HG03095 (cell line): ENCODE data around the gene TSC22D3.

Source experiments
- ATAC-seq: cut with Tn5 transposase; IDR thresholded peaks from one replicate; pipeline ENCODE4 v1.9.1; 2021; ENCODE audit warnings: moderate library complexity; ENCODE audit not compliant: unreplicated experiment

Gene TSC22D3

DNA sequence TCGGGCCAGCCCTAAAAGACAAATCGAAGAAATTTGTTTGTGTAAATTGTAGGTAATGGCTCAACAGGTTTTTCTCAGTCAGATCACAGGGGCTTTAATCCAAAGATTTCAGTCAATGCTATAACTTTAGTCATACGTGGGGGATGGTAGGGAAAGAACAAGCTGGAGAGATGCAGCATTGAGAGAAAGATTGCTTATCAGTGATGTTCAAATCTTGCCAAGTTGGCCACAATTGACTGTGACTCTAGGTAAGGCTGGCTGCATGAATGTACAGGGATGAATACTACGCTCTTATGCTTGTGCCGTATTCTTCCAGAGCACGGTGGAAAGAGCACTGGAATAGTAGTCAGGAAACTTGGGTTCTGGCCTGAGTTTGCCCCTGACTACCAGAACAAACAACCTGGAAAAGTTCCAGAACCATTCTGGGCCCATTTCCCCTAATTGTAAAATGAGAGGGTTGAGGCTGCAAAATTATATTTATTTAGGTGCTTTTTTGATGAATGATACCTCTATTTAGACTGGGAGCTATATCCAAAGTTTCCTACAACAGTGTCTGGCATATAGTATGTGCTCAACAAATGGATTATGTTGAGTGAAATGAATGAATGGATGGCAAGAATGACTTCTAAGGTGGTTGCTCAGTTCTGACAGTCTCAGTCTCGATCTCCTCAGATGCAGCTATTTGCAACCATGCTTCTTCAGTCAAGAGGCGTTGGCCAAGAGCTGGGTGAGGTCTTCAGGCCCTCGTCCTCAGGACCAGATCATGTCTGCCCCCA lies 44.4 kb downstream of the TSC22D3 start:
- no peak for ATAC-seq

DNA sequence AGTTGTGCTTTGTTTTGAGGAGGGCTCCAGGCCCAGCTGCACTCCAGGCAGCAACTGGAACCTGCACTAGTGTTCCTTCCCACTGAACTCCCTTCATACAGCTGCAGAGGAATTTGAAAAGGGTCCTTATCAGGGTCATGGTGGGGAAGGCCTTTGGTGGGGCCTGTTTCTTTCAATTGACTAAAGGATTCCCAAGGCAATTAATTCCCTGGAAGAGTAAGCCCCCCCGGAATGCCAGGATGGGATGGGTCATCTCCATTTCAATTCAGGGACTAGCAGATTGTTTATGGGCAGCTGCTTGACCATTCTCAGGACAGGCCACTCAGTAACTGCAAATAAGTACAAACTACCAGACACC lies 45.3 kb downstream of the TSC22D3 start:
- no peak for ATAC-seq

- ATAC-seq: peak; percentile 78
Measured at GRCh38 chrX:107729558-107730297, 45.9 kb downstream of the TSC22D3 start.

- ATAC-seq: no peak
Measured at GRCh38 chrX:107728371-107729099, 47.1 kb downstream of the TSC22D3 start.

- ATAC-seq: no peak
Measured at GRCh38 chrX:107726816-107727534, 48.6 kb downstream of the TSC22D3 start.

DNA sequence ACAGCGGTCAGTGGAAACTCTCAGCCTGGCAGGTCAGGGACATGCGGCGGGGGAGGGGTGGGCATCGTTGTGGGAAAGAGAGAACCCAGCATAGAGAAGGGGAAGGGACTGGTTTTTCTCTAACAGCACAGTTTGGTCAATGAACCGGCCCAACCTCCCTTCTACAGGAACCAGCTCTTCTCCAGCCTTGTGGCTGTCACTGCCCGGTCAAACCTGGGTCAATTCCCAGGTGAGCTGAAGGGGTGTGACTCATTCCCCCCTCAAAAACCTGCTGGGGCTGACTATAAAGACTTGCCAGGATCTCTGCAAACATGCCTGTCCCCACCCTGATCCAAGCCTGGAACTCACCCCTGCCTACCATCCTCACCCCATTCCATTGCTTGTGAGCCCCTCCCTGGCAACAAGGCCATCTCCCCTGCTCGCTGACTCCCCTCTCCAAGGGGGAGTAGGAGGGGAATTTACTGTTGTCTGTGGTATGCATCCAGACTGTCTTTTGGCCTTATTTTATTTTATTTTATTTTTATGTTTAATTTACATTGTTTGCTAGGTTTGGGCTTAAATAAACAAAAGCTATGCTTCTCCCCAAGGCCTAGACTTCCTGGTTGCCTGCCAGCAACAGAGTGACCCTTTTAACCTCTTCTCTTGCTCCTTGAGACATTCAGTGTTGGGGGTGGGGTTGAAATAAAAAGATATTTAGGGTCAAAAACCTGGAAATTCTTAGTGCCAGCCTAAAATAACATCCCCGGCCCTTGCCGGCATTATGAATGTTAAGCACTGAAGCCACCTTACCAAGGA lies 49.6 kb downstream of the TSC22D3 start:
- no peak for ATAC-seq

DNA sequence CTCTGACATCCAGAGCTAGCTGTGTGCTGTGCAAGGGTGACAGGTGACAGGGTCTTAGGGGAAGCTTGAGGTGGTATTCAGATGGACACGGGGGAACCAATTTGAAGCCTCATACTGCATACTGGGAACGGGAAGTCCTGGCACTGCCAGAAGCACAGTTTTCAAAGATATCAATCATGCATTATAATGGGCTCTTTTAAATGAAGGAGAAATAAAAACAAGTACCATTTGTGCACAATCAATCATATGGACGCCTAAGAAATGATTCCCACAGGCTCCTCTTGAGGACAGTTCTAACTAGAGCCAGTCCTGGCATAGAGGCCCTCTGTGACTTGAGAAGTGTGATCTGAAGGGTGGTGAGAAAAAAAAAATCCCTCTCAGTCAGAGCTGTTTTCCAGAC lies 50.9 kb downstream of the TSC22D3 start:
- no peak for ATAC-seq

- no peak for ATAC-seq
Measured at GRCh38 chrX:107723511-107723910, 52.1 kb downstream of the TSC22D3 start.

DNA sequence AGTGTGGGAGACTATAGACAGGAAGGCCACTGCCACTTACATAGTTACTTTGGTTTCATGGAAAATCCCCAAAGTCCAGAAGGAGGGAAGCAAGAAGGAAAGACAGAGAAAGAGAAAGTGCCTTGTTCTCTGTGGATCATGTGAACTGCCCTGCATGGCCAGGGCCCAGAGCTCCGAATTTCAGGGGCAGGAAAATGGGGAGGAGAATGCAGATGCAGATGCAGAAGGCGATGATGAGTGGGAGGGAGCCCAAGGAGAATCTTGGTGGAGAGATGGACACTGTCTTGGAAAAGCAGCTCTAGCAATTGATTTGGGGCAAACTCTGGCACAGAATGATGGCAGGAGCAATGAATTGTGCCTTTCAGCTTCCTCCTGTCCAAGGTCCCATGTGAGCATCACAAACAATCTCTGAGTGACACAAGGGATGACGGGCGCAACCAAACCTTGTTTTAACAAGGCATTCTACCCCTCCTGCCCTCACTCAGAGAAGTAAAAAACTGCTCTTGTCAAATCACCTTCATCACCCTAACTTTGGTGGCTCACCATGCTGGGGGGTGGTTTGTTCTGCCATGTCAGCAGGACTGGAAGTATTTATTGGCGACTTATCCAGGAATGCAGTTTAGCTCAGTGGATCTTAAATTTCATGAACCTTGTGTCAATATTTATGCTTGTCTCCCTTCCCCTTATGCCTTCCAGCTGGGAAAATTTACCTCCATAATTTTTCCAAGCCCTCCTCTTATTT lies 53.5 kb downstream of the TSC22D3 start:
- ATAC-seq: no peak

GRCh38 chrX:107721318-107721717 lies 54.3 kb downstream of the TSC22D3 start:
- peak; percentile 50 for ATAC-seq

GRCh38 chrX:107718156-107718621 lies 57.4 kb downstream of the TSC22D3 start:
- no peak for ATAC-seq

GRCh38 chrX:107716816-107717700 lies 58.5 kb downstream of the TSC22D3 start:
- ATAC-seq: peak; percentile 70

GRCh38 chrX:107716118-107716684 lies 59.4 kb downstream of the TSC22D3 start:
- ATAC-seq: peak; percentile 27

GRCh38 chrX:107715331-107716117 lies 60.1 kb downstream of the TSC22D3 start:
- ATAC-seq: no peak

DNA sequence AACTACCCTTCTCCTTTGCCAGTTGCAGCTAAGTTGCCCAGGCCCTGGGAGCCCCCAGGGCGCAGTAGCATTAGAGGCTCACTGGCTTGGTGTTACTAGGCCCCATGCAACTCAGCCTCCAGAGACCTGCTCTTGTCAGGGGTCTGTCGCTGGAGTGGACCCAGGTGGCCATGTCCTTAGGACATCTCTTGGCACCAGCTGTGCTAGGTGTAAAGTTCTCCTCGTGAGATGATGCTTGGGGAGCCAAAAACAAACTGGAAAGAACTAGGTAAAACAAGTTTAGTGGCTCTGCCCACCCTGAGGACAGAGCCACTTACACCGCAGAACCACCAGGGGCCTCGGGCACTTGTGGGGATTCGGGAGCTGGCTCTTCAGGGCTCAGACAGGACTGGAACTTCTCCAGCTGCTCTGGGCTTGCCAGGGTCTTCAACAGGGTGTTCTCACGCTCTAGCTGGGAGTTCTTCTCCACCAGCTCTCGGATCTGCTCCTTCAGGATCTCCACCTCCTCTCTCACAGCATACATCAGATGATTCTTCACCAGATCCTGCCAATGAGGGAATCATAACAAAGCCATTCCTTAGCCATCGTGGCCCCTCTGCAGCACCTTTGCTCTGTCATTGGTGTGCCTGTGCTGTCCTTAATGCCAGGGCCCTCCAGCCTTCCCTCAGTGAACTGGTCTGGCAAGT lies 61.2 kb downstream of the TSC22D3 start:
- no peak for ATAC-seq

GRCh38 chrX:107713543-107714205 lies 61.9 kb downstream of the TSC22D3 start:
- ATAC-seq: no peak
